Nephron (organoid): ENCODE data around the gene FAM193B.

Source experiments
- H3K27ac Mint-ChIP-seq, 3 experiments: 2 replicates each; pipeline ENCODE4 v1.8.0; 2020; ENCODE audit warnings: mixed read lengths in 3 of 3, mild to moderate bottlenecking in 2 of 3, moderate library complexity in 1 of 3
- H3K27me3 Mint-ChIP-seq: 2 replicates; pipeline ENCODE4 v1.8.0; 2021; ENCODE audit warnings: low read depth, mild to moderate bottlenecking, moderate library complexity, mixed read lengths
- H3K36me3 Mint-ChIP-seq: 2 replicates; pipeline ENCODE4 v1.8.0; 2020; ENCODE audit warnings: low read depth, mixed read lengths
- H3K4me1 Mint-ChIP-seq: 2 replicates; pipeline ENCODE4 v1.8.0; 2020; ENCODE audit warnings: mixed read lengths
- H3K4me3 Mint-ChIP-seq, 3 experiments: 2 replicates each; pipeline ENCODE4 v1.8.0; 2020; ENCODE audit warnings: mild to moderate bottlenecking in 3 of 3, mixed read lengths in 3 of 3, moderate library complexity in 2 of 3
- H3K9me3 Mint-ChIP-seq: 2 replicates; pipeline ENCODE4 v1.8.0; 2020; ENCODE audit warnings: mixed read lengths
- CTCF ChIP-seq, 3 experiments: fragments of 200-600 bp; sonication (generic); IDR thresholded peaks; one replicate each; pipeline ENCODE4 v1.5.0; 2021; ENCODE audit warnings: antibody characterized with exemption in 3 of 3; ENCODE audit not compliant: unreplicated experiment in 3 of 3

FAM193B gene

DNA sequence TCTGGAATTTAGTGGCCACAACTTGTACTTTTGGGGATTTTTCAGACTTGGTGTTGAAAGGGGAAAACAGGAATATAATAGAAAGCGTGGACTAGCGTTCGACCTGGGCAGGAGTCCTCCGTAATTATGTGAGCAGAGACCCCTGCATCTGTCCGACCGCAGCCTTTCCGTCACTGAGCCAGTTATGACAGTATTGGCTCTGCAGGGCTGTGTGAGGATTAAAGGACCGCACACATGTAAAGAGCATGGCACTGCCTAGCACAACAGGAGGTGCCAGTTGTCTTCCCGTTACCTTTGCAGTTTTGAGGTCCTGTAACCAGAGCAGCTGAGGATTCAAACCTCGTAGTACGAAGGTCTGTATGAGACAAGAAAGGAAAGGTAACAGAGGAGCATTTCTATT, 46.8 kb upstream of the FAM193B start:
- TF ChIP-seq CTCF (IDR thresholded peaks at IDR 0.05; ENCODE audit: unreplicated experiment in 3 of 3) = no peak
- Mint-ChIP-seq H3K27me3 (no peaks in the 10 kb centered on the region), H3K9me3 (no peaks in the 10 kb centered on the region), H3K36me3 (peaks cover 15% of the 10 kb centered on the region), H3K27ac (peak overlapping the region; percentile 87 to 92 (median 91)), H3K4me3 (peak overlapping the region; percentile 91 to 96 (median 94)), H3K4me1 (peaks cover 15% of the 10 kb centered on the region)

GRCh38 chr5:177600508-177601018, 46.2 kb upstream of the FAM193B start:
- H3K27ac Mint-ChIP-seq = peak overlapping the region; percentile 87 to 92 (median 91)
- no peaks in the 10 kb centered on the region for H3K9me3 Mint-ChIP-seq
- H3K27me3 Mint-ChIP-seq = no peaks in the 10 kb centered on the region
- peaks cover 16% of the 10 kb centered on the region for H3K36me3 Mint-ChIP-seq
- peak overlapping the region; percentile 91 to 96 (median 94) for H3K4me3 Mint-ChIP-seq
- TF ChIP-seq CTCF (IDR thresholded peaks at IDR 0.05; ENCODE audit: unreplicated experiment in 3 of 3) = no peak
- peaks cover 15% of the 10 kb centered on the region for H3K4me1 Mint-ChIP-seq

DNA sequence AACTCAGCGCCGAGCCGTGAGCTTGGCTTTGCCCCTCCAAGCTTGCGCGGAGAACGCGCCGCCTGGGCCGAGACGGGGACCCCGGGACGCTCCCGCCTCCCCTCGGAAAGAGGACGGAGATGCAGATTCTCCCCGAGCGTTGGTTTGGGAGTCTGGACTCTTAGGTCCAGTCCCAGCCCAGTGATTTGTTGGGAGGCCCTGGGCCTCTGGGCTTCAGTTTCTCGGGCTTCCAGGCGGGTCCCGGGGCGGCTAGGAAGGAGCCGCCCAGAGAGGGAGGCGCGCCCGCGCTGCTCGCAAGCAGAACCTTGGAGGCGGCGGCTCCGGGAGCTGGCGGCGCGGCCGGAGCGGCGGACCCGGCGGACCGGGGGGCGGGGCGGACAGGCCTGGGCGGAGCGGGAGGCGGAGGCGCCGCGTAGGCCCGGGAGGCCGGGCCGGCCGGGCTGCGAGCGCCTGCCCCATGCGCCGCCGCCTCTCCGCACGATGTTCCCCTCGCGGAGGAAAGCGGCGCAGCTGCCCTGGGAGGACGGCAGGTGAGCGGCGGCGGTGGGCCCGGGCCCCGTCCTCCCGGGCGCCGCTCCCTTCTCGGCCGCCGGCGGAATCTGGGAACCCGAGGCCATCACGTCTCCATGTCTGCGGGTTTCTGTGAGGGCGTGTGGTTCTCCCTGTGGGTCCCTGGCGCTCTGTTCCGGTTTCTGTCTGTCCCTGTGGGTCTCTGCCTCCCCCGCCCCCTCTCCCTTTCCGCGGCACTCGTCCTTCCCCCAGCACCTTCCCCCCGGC, 45.6 kb upstream of the FAM193B start, which contains the start of gene B4GALT7:
Gene B4GALT7 (plus strand): TSS at position 402 of the 777 bp plus-strand sequence. CDS start 79 bp downstream, at position 481.
- H3K4me3 Mint-ChIP-seq = peak within 1 kb of the TSS; percentile 91 to 96 (median 94)

GRCh38 chr5:177598477-177598876, 44.1 kb upstream of the FAM193B start:
- Mint-ChIP-seq H3K4me1 (peaks cover 20% of the 10 kb centered on the region), H3K27me3 (no peaks in the 10 kb centered on the region), H3K9me3 (no peaks in the 10 kb centered on the region), H3K36me3 (peaks cover 34% of the 10 kb centered on the region), H3K4me3 (peak overlapping the region; percentile 76 to 83 (median 82)), H3K27ac (peak overlapping the region in 2 of 3 experiments; percentile 34 to 43)
- TF ChIP-seq CTCF (IDR thresholded peaks at IDR 0.05; ENCODE audit: unreplicated experiment in 3 of 3) = no peak

More for the DNA sequence above, 45.6 kb upstream of the FAM193B start, which contains the start of gene B4GALT7:
- TF ChIP-seq CTCF (IDR thresholded peaks at IDR 0.05; ENCODE audit: unreplicated experiment in 3 of 3) = no peak
- Mint-ChIP-seq H3K9me3 (no peaks in the 10 kb centered on the region), H3K27ac (peak within 1 kb of the TSS; percentile 87 to 92 (median 91)), H3K4me1 (peaks cover 15% of the 10 kb centered on the region), H3K36me3 (peaks cover 19% of the 10 kb centered on the region), H3K27me3 (no peaks in the 10 kb centered on the region)

DNA sequence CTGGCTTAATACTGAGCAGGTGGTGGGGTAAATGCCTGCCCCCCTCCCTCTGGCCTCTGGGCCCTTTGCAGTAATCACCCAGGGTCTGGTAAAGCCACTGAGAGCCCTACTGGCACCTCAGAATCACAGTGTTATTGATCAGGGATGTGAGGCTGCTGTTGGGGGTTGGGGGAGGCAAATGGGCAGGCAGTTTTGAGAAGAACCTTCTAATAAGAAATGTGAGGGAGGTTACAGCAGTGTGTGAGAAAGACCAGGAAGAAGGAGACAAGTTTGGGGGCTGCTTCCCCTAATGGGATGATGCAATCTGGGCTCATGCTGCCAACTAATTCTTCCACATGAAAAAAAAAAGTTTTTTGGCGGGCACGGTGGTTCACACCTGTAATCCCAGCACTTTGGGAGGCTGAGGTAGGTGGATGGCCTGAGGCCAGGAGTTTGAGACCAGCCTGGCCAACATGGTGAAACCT, 42.4 kb upstream of the FAM193B start:
- peak overlapping the region in 1 of 3 experiments; percentile 66 for H3K4me3 Mint-ChIP-seq
- peaks cover 40% of the 10 kb centered on the region for H3K36me3 Mint-ChIP-seq
- peaks cover 33% of the 10 kb centered on the region for H3K4me1 Mint-ChIP-seq
- H3K27me3 Mint-ChIP-seq = peaks cover under 1% of the 10 kb centered on the region
- TF ChIP-seq CTCF (IDR thresholded peaks at IDR 0.05; ENCODE audit: unreplicated experiment in 3 of 3) = no peak
- H3K27ac Mint-ChIP-seq = no peak overlapping the region
- H3K9me3 Mint-ChIP-seq = no peaks in the 10 kb centered on the region
